ENCODE results near the gene FAM20B.

FAM20B gene

GRCh38 chr1:179124873-179125272 lies 99.2 kb downstream of the FAM20B start:
- in situ Hi-C loops (cut with MboI; ENCODE audit: low sequenced_read_pairs), result no loop called here

Measured in HL-60/S4 (cell line).